OCI-LY7 (cell line): ENCODE data around the gene DUSP28.

Source experiments
- EZH2phosphoT487 ChIP-seq: fragments of 200-600 bp; sonication (generic); IDR thresholded peaks from 2 replicates; pipeline ENCODE4 v1.6.1; 2018; ENCODE audit warnings: low read depth, borderline replicate concordance, mild to moderate bottlenecking, mixed run types, antibody characterized with exemption, low read length, moderate library complexity, mixed read lengths
- TF ChIP-seq, protein P1 (sequence below): fragments of 200-600 bp; sonication (generic); conservative IDR thresholded peaks from 2 replicates; pipeline ENCODE4 v1.5.1; 2014; ENCODE audit warnings: mild to moderate bottlenecking, antibody characterized with exemption, low read length, moderate library complexity, mixed read lengths

DNA sequence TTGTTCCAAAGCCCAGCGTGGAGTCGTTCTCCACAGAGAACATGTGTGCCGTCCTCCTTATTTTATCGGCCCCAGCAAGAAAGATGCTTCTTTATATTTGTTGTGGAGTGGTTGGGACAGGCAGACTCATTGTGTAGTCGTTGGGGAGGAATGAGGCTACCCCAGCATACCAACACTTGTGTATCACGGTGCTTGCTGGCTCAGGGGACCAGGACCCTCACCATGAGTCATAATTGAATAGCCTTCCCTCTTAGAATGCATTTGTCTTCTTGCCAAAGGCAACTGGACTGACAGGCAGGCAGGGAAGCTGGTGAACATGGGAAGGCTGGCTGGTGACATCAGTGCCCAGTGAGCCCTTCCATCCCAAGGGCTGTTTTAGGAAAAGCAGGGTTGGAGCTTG, 31.1 kb downstream of the DUSP28 start:
- TF ChIP-seq, protein P1, sequence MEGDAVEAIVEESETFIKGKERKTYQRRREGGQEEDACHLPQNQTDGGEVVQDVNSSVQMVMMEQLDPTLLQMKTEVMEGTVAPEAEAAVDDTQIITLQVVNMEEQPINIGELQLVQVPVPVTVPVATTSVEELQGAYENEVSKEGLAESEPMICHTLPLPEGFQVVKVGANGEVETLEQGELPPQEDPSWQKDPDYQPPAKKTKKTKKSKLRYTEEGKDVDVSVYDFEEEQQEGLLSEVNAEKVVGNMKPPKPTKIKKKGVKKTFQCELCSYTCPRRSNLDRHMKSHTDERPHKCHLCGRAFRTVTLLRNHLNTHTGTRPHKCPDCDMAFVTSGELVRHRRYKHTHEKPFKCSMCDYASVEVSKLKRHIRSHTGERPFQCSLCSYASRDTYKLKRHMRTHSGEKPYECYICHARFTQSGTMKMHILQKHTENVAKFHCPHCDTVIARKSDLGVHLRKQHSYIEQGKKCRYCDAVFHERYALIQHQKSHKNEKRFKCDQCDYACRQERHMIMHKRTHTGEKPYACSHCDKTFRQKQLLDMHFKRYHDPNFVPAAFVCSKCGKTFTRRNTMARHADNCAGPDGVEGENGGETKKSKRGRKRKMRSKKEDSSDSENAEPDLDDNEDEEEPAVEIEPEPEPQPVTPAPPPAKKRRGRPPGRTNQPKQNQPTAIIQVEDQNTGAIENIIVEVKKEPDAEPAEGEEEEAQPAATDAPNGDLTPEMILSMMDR: no peak
- TF ChIP-seq EZH2phosphoT487: no peak
